ENCODE data around the gene CRLF1.

CRLF1 gene

GRCh38 chr19:18611327-18612050 is 4.9 kb upstream of the CRLF1 start:
- DNase-seq, result no peak
- Histone ChIP-seq H3K4me1 (no peaks in the 10 kb centered on the region), H3K9me3 (no peaks in the 10 kb centered on the region), H3K4me3 (ENCODE audit: low read depth, low read length) (no peak overlapping the region), H3K27me3 (peaks cover 85% of the 10 kb centered on the region), H3K36me3 (no peaks in the 10 kb centered on the region)
- TF ChIP-seq CTCF (IDR thresholded peaks at IDR 0.05; ENCODE audit: low read depth, low read length), result no peak

- H3K36me3 ChIP-seq, result no peaks in the 10 kb centered on the region
- peaks cover 92% of the 10 kb centered on the region for H3K27me3 ChIP-seq
- TF ChIP-seq CTCF (IDR thresholded peaks at IDR 0.05; ENCODE audit: low read depth, low read length), result no peak
- no peak overlapping the region for H3K4me3 ChIP-seq (ENCODE audit: low read depth, low read length)
- no peaks in the 10 kb centered on the region for H3K4me1 ChIP-seq
- no peak for DNase-seq
- no peaks in the 10 kb centered on the region for H3K9me3 ChIP-seq
Observed at GRCh38 chr19:18610556-18611326, 4.1 kb upstream of the CRLF1 start.

- no peak for TF ChIP-seq CTCF (IDR thresholded peaks at IDR 0.05; ENCODE audit: low read depth, low read length)
- H3K4me3 ChIP-seq (ENCODE audit: low read depth, low read length), result no peak overlapping the region
- peaks cover 94% of the 10 kb centered on the region for H3K27me3 ChIP-seq
- H3K36me3 ChIP-seq, result no peaks in the 10 kb centered on the region
- no peaks in the 10 kb centered on the region for H3K9me3 ChIP-seq
- DNase-seq, result no peak
- H3K4me1 ChIP-seq, result no peaks in the 10 kb centered on the region
Observed at GRCh38 chr19:18610245-18610555, 3.6 kb upstream of the CRLF1 start.

- Histone ChIP-seq H3K27me3 (peaks cover 95% of the 10 kb centered on the region), H3K36me3 (no peaks in the 10 kb centered on the region), H3K4me1 (no peaks in the 10 kb centered on the region), H3K4me3 (ENCODE audit: low read depth, low read length) (no peak overlapping the region), H3K9me3 (no peaks in the 10 kb centered on the region)
- DNase-seq, result no peak
- TF ChIP-seq CTCF (IDR thresholded peaks at IDR 0.05; ENCODE audit: low read depth, low read length), result no peak
Observed at GRCh38 chr19:18609717-18610051, 3.1 kb upstream of the CRLF1 start.

GRCh38 chr19:18608805-18609716 is 2.5 kb upstream of the CRLF1 start:
- no peak overlapping the region for H3K4me3 ChIP-seq (ENCODE audit: low read depth, low read length)

More at GRCh38 chr19:18608805-18609716, 2.5 kb upstream of the CRLF1 start:
- H3K27me3 ChIP-seq, result peaks cover 95% of the 10 kb centered on the region
- H3K4me1 ChIP-seq, result no peaks in the 10 kb centered on the region
- no peaks in the 10 kb centered on the region for H3K36me3 ChIP-seq
- DNase-seq, result no peak
- no peaks in the 10 kb centered on the region for H3K9me3 ChIP-seq
- no peak for TF ChIP-seq CTCF (IDR thresholded peaks at IDR 0.05; ENCODE audit: low read depth, low read length)
